Loucy (cell line): ENCODE data around the gene SLC6A9.

ENCODE experiments used
- CTCF ChIP-seq: fragments of 200-600 bp; sonication (generic); conservative IDR thresholded peaks from 2 replicates; pipeline ENCODE4 v1.5.1; 2014; ENCODE audit warnings: mild to moderate bottlenecking, antibody characterized with exemption, low read length
- EZH2phosphoT487 ChIP-seq: fragments of 200-600 bp; IDR thresholded peaks from 2 replicates; pipeline ENCODE4 v1.6.1; 2018; ENCODE audit warnings: antibody characterized with exemption, mild to moderate bottlenecking, moderate library complexity, borderline replicate concordance

- no peak for TF ChIP-seq CTCF
- TF ChIP-seq EZH2phosphoT487, result no peak
Measured at GRCh38 chr1:44013949-44014348, 17.3 kb downstream of the SLC6A9 start.
